GM18511 (cell line): Measurements from ENCODE around the gene R3HDML.
"Not testable (repeated sequence)": the region's sequence is repeated elsewhere in the genome, so short reads cannot be mapped to it uniquely, and the experiment has no call there.

Source experiments
- ATAC-seq: cut with Tn5 transposase; IDR thresholded peaks from one replicate; pipeline ENCODE4 v1.9.1; 2021; ENCODE audit warnings: mild to moderate bottlenecking, moderate library complexity; ENCODE audit not compliant: unreplicated experiment

The R3HDML gene

DNA sequence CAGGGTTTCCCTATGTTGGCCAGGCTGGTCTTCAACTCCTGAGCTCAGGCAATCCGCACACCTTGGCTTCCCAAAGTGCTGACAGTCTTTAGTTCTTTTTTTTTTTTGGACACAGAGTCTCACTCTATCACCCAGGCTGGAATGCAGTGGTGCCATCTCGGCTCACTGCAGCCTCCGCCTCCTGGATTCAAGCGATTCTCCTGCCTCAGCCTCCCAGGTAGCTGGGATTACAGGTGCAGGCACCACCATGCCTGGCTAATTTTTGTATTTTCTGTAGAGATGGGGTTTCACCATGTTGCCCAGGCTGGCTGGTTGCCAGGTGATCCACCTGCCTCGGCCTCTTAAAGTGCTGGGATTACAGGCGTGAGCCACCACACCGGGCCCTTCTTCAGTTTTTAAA lies 9.1 kb upstream of the R3HDML start:
- ATAC-seq: not testable (repeated sequence)

GRCh38 chr20:44328428-44328827 lies 8.4 kb upstream of the R3HDML start:
- no peak for ATAC-seq

DNA sequence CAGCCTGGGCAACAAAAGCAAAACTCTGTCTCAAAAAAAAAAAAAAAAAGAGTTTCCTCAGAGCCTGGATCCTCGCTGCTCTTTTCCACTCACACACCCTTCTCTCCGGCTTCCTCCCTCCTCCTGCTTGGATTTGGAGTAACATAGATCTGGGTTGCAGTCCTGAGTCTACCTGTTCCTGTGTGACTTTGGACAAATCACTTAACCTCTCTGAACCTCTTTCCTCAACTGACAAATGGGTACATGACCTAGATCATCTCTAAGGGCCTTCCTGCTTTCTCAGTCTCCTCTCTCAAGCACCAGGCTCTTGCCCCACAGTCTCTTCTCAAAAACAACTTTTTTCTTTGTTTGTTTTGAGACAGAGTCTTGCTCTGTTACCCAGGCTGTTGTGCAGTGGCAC lies 5.6 kb upstream of the R3HDML start:
- no peak for ATAC-seq

GRCh38 chr20:44334306-44334705 lies 2.5 kb upstream of the R3HDML start:
- no peak for ATAC-seq

DNA sequence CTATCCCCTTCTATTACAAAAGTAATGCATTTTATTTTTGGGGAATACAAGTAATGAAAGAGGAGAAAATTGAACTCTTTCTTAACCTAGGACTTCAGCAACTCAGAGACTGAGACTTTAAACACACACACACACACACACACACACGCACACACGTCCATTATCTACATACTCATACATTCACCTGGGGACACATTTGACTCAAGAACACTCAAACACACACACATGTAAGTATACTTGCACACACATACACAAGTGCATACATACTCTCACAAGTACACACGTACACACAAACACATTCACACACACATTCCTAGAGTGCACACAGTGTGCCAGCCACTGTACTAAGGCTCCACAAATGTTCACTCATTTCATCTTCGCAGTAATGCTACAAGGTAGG lies 2.1 kb upstream of the R3HDML start:
- no peak for ATAC-seq

GRCh38 chr20:44335675-44336074 lies 1.2 kb upstream of the R3HDML start:
- no peak for ATAC-seq

GRCh38 chr20:44336086-44336485 lies 757 bp upstream of the R3HDML start:
- ATAC-seq: no peak

- no peak for ATAC-seq
These were observed 5.4 kb downstream of the R3HDML start for GRCh38 chr20:44342248-44342647.

- ATAC-seq: no peak
These were observed 6.4 kb downstream of the R3HDML start for GRCh38 chr20:44343162-44343675.

- no peak for ATAC-seq
These were observed 7.9 kb downstream of the R3HDML start for GRCh38 chr20:44344723-44345122.

- ATAC-seq: no peak
These were observed 8.3 kb downstream of the R3HDML start for GRCh38 chr20:44345147-44345546.

- not testable (repeated sequence) for ATAC-seq
These were observed 9.1 kb downstream of the R3HDML start for GRCh38 chr20:44345941-44346340.

DNA sequence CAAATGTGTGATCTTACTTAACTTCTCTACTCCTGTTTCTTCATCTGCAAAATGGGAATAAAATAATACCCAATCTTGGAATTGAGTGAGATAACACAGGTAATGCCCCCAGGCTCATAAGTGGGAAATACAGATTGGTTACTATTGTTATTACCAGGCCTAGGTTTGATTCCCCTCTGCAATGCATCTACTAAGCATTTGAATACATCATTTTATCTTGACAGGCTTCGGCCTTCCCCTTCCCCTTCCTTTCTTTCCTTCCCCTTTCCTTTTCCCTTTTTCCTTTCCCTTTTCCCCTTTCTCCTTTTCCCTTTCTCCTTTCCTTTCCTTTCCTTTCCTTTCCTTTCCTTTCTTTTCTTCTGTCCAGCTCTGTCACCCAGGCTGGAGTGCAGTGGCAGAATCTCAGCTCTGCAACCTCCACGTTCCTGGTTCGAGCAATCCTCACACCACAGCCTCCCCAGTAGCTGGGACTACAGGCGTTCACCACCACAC lies 11.4 kb downstream of the R3HDML start:
- no peak for ATAC-seq

DNA sequence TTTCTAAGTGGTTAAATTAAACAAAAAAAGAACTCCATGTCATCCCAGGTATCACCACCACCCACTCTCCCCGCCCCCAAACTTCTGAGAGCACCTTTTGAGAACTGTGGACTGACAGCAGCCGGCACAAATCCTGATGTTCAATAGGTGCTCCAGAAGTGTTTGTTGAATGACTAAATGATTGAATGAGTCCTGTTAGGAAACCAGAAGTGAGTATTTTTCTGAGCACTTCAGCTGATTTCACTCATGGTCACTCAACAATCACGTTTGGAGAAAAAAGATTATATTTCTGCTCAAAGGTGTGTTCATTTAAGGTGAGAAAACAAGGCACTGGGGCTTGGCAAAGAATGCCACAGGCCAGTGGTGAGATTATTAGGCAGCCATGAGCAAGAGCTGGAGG lies 12.5 kb downstream of the R3HDML start:
- no peak for ATAC-seq

DNA sequence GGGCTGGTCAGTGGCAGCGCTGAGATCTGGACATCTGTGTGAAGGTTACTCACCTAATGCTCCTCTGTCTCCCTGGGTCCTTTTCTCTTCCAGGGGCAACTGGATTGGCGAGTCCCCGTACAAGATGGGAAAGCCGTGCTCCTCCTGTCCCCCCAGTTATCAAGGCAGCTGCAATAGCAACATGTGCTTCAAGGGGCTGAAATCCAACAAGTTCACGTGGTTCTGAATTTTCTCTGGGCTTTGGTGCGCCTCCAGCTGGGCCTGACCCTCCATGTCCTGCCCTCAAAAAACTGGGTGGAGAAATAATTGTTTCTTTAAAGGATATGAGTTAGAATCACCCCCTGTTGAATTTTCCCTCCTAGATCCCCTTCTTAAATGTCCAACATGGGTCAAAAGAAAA lies 13.7 kb downstream of the R3HDML start:
- no peak for ATAC-seq

- no peak for ATAC-seq
These were observed 18.2 kb downstream of the R3HDML start for GRCh38 chr20:44354979-44355497.

- no peak for ATAC-seq
These were observed 18.9 kb downstream of the R3HDML start, which contains the start of gene HNF4A for GRCh38 chr20:44355498-44356352. Gene HNF4A (plus strand): TSS chr20:44355699. CDS start chr20:44355805, 106 bp downstream.

DNA sequence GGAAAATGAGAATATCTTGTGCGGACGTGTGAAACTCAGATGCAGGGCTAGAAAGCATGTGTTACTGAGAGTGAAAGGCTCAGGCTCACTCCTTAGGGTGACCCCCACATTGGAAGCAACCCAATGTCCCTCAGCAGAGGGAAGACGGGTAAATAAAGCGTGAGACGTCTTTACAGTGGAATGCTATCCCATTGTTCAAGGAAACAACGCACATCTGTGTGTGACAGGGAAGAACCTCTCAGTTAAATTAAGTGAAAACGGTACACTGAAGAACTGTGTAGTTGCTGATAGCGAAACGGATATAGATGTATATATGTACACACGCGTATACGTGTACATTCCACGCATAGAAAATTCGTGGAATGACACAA lies 19.5 kb downstream of the R3HDML start:
- no peak for ATAC-seq

DNA sequence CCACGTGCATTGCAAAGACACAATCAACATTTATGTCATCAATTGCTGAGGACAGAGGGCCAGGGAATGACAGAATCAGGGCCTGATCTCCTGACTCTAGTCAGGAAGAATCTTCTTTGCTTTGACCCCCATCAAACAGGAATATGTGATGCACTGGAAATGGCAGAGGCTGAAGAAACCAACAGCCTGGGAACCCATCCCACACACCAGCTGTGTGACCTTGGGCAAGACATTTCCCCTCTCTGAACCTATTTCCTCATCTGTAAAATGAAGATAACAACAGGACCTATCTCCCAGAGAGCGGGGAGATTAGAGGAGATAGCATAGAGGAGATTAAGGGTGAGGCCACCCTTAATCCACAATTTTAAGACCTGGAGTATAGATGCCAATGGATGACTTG lies 20.2 kb downstream of the R3HDML start:
- ATAC-seq: no peak

DNA sequence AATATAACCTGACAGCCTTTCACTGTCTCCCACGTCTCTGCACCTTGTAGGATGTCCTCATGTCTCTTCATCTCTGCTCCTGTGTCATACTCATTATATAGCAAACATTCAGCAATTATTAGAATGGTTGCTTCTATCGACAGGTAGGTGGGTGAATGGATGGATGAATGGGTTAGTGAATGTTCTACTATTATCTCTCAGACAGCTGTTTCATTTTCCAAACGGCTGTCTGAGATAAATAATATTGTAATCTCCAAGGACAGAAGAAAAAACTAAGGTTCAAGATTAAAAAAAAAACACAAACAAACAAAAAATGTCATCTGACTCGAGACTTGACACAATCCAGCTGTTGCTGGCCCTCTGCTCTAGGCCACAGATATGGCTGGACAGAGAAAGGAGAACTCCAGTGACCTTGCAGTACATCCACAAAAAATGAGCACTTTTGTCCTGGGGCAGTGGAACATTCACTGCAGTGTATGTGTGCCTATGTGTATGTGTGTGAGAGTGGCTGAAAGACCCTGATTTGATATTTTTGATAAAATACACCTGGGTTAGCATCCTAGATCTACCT lies 20.8 kb downstream of the R3HDML start:
- no peak for ATAC-seq

DNA sequence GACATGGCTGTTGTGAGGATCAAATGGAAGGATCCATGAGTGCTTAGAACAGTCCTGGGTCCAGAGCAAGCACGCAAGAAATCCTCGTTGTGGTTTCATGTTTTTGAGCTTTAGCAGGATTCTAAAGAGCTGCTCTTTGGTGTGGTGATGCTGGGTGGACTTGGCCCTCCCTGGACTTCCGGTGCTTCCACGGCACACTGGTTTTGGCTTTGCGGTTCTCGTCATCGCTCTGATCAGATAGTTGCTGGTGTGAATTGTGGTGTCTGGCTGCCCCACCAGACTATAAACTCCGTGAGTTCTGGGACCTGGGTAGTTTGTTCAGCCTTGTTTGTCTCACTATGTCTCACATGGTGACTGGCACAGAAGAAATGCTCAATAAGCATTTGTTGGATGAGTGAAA lies 21.9 kb downstream of the R3HDML start:
- ATAC-seq: no peak

DNA sequence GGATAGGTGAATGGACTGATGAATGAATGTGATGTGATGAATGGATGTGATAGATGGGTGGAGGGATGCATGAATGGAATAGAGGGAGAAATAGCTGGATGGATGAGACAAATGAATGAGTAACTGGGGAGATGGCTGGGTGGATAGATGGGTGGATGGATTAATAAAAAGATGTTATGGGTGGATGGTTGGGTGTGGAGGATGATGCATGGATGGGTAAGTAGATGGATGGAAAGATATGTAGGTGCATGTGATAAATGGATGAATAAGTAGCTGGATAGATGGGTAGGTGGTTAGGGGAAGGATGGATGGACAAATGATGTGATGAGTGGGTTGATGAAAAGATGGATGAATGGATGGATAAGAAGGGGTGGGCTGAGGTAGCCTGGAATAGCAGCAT lies 23.4 kb downstream of the R3HDML start:
- ATAC-seq: no peak
